Activated CD4-positive, alpha-beta T cell treated with anti-CD3 and anti-CD28 coated beads for 36 hours (primary cell): ENCODE data around the gene SYTL5. TPM values are rescaled to one million over a fixed set of nuclear protein-coding genes. Genes with fewer than 3 reads are reported as not detected.

Experiments
- ATAC-seq: fragments of 200-7000 bp; cut with Tn5 transposase; one replicate; pipeline ENCODE4 v1.10.0; 2021; ENCODE audit warnings: mild to moderate bottlenecking, moderate library complexity
- CTCF ChIA-PET: fragments of 350-600 bp; sonication (Branson Sonifier 250); formaldehyde crosslinking; loops from one replicate; lab custom pipeline; 2021; ENCODE audit warnings: antibody characterized with exemption; lab: Charles Lee
- POLR2A ChIA-PET: fragments of 350-600 bp; sonication (Branson Sonifier 250); formaldehyde crosslinking; loops from one replicate; lab custom pipeline; 2021; ENCODE audit warnings: antibody characterized with exemption, inconsistent platforms; lab: Charles Lee
- DNase-seq: peaks from one replicate; pipeline ENCODE4 v3.0.0-alpha.2; 2020
- H3K27ac Mint-ChIP-seq: one replicate; pipeline ENCODE4 v1.8.0; 2021; ENCODE audit warnings: mixed read lengths
- H3K27me3 Mint-ChIP-seq: one replicate; pipeline ENCODE4 v1.8.0; 2021; ENCODE audit warnings: mixed read lengths
- H3K36me3 Mint-ChIP-seq: one replicate; pipeline ENCODE4 v1.8.0; 2021; ENCODE audit warnings: low read depth, mixed read lengths
- H3K4me1 Mint-ChIP-seq: one replicate; pipeline ENCODE4 v1.8.0; 2021; ENCODE audit warnings: mixed read lengths
- H3K4me3 Mint-ChIP-seq: one replicate; pipeline ENCODE4 v1.8.0; 2021; ENCODE audit warnings: mild to moderate bottlenecking, moderate library complexity, mixed read lengths
- H3K9me3 Mint-ChIP-seq: one replicate; pipeline ENCODE4 v1.8.0; 2021; ENCODE audit warnings: low read depth, mixed read lengths
- intact Hi-C, 2 experiments: fragments of 100-400 bp; cut with DNase I in 1 of 2; cut with micrococcal nuclease in 1 of 2; formaldehyde crosslinking; loops; one replicate each; pipeline versions ENCODE4 v1.14.2 to v1.15.1; 2022 to 2024; cut with DNase I, micrococcal nuclease
- microRNA-seq: library from miRNA; unstranded; fragments of <30 nt; microRNA quantifications from one replicate; pipeline ENCODE4 v1.2.0, GENCODE V29; 2021; ENCODE audit warnings: borderline replicate concordance
- total RNA-seq, 2 experiments: library from RNA; stranded (reverse); gene quantifications; one replicate each; pipeline ENCODE4 v1.2.3, GENCODE V29; 2021

SYTL5 gene
- total RNA-seq, 2 experiments from 2014 or later: not detected

DNA sequence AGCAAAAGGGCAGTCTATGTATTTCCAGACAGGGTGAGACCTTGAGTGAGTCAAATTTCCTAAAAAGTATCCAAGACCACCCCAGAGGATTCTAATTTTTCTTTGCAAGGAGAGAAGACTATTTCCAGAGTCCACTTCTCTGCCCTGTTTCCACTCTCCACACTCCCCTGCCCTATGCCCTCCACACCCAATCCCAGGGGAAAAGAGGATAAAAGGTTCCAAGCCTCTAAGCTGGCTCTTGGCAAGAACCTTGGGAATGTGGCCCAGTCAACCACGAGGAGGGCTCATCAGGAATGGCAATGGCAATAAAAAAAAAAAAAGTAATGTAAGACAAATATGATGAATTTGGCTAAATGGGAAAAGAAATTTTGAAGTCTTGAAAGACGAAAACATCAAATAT is 148.5 kb downstream of the SYTL5 start:
- no peaks in the 10 kb centered on the region for H3K4me1 Mint-ChIP-seq
- intact Hi-C loops: no loop called here
- no peaks in the 10 kb centered on the region for H3K36me3 Mint-ChIP-seq
- ChIA-PET POLR2A (no interaction called here), CTCF (no interaction called here)
- H3K4me3 Mint-ChIP-seq: no peak overlapping the region
- no peak for DNase-seq
- no peak for ATAC-seq
- H3K27ac Mint-ChIP-seq: no peak overlapping the region
- H3K27me3 Mint-ChIP-seq: peaks cover 4% of the 10 kb centered on the region
- no peaks in the 10 kb centered on the region for H3K9me3 Mint-ChIP-seq

- CTCF ChIA-PET: no interaction called here
- Mint-ChIP-seq H3K9me3 (no peaks in the 10 kb centered on the region), H3K36me3 (no peaks in the 10 kb centered on the region)
Measured at GRCh38 chrX:38156838-38157237, 150.5 kb downstream of the SYTL5 start.

DNA sequence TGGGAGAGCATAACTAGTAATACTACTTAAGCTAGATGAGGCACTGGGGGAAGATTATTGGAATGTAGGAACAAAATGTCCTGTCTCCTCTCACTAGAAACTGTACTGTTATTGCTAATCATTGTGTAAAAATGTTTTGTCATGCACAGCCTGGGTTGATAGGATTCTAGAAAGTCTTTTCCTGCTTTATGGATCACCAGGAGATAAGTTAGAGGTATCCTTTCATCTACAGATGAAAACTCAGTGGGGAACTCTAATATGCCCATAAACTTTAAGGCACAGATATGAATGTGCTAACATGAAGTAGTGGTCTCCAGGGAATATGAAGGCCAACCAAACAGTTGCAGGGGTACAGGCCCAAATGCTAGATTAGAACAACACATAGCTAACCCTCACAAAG is 156.8 kb downstream of the SYTL5 start:
- Mint-ChIP-seq H3K36me3 (no peaks in the 10 kb centered on the region), H3K9me3 (no peaks in the 10 kb centered on the region), H3K4me3 (no peak overlapping the region), H3K27ac (no peak overlapping the region), H3K27me3 (peaks cover 2% of the 10 kb centered on the region), H3K4me1 (no peaks in the 10 kb centered on the region)
- intact Hi-C loops: no loop called here
- POLR2A ChIA-PET: no interaction called here
- ATAC-seq (no peak), DNase-seq (no peak)
- CTCF ChIA-PET: no interaction called here

More at GRCh38 chrX:38156838-38157237, 150.5 kb downstream of the SYTL5 start:
- H3K27me3 Mint-ChIP-seq: peaks cover 2% of the 10 kb centered on the region
- no peak for DNase-seq
- no peak for ATAC-seq
- POLR2A ChIA-PET: no interaction called here
- no peak overlapping the region for H3K27ac Mint-ChIP-seq
- intact Hi-C loops: no loop called here
- no peak overlapping the region for H3K4me3 Mint-ChIP-seq
- no peaks in the 10 kb centered on the region for H3K4me1 Mint-ChIP-seq

DNA sequence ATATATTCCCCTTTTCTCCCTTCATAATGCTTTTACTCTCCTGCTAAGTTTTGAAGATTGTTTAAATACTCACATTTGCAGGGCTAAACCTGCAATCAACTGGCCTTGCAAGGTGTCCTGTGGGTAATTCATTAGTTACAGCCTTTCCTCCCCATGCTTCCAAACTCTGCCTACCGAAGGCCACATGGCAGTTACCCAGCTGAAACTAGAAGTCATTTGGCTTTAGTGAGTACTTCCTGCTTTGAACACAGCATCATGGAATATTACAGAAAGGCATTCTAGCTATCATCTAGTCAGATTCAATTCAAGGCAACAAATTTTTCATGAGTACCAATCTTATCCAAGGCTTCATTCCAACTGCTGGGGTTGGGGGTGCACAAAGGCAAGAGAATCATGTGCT is 158.7 kb downstream of the SYTL5 start:
- no peak for ATAC-seq
- POLR2A ChIA-PET: no interaction called here
- Mint-ChIP-seq H3K27ac (no peak overlapping the region), H3K27me3 (peaks cover 2% of the 10 kb centered on the region), H3K4me1 (no peaks in the 10 kb centered on the region), H3K4me3 (no peak overlapping the region), H3K9me3 (no peaks in the 10 kb centered on the region), H3K36me3 (no peaks in the 10 kb centered on the region)
- intact Hi-C loops: loop anchor here in 1 of 2 experiments (5.0 kb wide), 1 partner anchor 418 kb away; no protein-coding TSS in a partner anchor
- DNase-seq: no peak
- CTCF ChIA-PET: interaction anchor here (2.3 to 2.5 kb wide), 2 partner anchors 238 to 243 kb away, joined by 5 to 15 read pairs; no protein-coding TSS in a partner anchor

DNA sequence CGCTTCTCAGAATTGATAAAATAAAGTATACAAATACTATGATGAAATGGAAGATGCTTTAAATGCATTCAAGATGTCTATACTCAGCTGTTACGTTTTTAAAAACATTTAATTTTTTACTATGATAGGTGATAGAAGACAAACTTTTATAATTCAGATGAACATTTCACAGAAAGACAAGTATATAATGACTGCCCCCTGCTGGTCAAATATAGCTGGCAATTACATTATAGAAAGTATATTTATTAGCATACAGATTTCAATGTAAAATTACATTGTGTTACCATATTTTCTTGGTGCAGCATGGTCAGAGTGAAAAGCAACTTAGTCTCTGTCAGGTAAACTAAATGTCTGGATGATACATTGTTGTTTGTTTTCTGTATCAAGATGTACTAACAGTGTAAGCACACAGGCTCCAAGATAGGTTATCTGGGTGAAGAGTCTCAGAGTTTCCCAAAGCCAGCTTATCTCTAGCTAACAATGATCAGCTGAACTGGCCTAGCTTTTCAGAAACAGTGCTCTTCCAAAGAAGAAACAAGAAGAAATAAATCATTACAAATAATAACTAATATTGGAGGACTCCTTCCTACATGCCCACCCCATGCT is 160.2 kb downstream of the SYTL5 start:
- Mint-ChIP-seq H3K27ac (no peak overlapping the region), H3K36me3 (no peaks in the 10 kb centered on the region), H3K4me1 (no peaks in the 10 kb centered on the region), H3K27me3 (peaks cover 2% of the 10 kb centered on the region), H3K9me3 (no peaks in the 10 kb centered on the region), H3K4me3 (no peak overlapping the region)
- ChIA-PET POLR2A (no interaction called here), CTCF (interaction anchor here (0.6 to 2.5 kb wide), 9 partner anchors 8 to 431 kb away, joined by 3 to 15 read pairs (median 4); no protein-coding TSS in a partner anchor)
- intact Hi-C loops: loop anchor here (1.0 to 5.0 kb wide), 3 partner anchors 240 to 420 kb away; no protein-coding TSS in a partner anchor
- ATAC-seq (no peak), DNase-seq (peak; percentile 18)

- H3K4me1 Mint-ChIP-seq: no peaks in the 10 kb centered on the region
- ATAC-seq (no peak), DNase-seq (no peak)
- ChIA-PET CTCF (interaction anchor here (0.7 to 0.8 kb wide), 2 partner anchors 27 to 390 kb away, joined by 3 read pairs; no protein-coding TSS in a partner anchor), POLR2A (no interaction called here)
- no peak overlapping the region for H3K27ac Mint-ChIP-seq
- H3K36me3 Mint-ChIP-seq: no peaks in the 10 kb centered on the region
- H3K9me3 Mint-ChIP-seq: no peaks in the 10 kb centered on the region
- intact Hi-C loops: no loop called here
- no peak overlapping the region for H3K4me3 Mint-ChIP-seq
- peaks cover 4% of the 10 kb centered on the region for H3K27me3 Mint-ChIP-seq
Measured at GRCh38 chrX:38170556-38170955, 164.2 kb downstream of the SYTL5 start.

DNA sequence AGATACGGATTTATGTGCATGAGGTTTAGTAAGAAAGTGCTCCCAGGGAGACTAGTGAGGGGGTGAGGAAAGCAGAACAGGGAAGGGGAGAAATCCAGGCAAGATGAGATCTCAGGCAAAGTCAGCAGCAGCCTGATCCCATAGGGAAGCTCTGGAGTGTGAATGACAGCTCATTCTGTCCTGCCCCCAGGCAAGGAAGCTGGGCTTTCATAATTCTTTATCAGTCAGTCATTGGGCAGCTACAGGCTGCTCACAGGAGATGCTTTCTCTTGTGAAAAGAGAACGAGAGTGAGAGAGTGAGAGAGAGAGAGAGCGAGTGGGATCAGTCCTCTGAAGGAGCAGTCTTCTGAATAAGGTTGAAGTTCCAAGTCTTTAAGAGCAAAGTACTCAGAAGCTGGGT is 166.2 kb downstream of the SYTL5 start:
- Mint-ChIP-seq H3K4me1 (no peaks in the 10 kb centered on the region), H3K36me3 (no peaks in the 10 kb centered on the region), H3K27me3 (peaks cover 4% of the 10 kb centered on the region), H3K27ac (no peak overlapping the region), H3K4me3 (no peak overlapping the region), H3K9me3 (no peaks in the 10 kb centered on the region)
- DNase-seq (no peak), ATAC-seq (no peak)
- ChIA-PET CTCF (no interaction called here), POLR2A (no interaction called here)
- intact Hi-C loops: no loop called here

GRCh38 chrX:38175139-38175538 is 168.8 kb downstream of the SYTL5 start:
- Mint-ChIP-seq H3K27me3 (peaks cover 4% of the 10 kb centered on the region), H3K4me1 (no peaks in the 10 kb centered on the region), H3K27ac (no peak overlapping the region), H3K9me3 (no peaks in the 10 kb centered on the region), H3K36me3 (no peaks in the 10 kb centered on the region), H3K4me3 (no peak overlapping the region)
- CTCF ChIA-PET: interaction anchor here (0.7 to 1.5 kb wide), 2 partner anchors 9 to 610 kb away, joined by 4 to 8 read pairs; no protein-coding TSS in a partner anchor
- DNase-seq: peak; percentile 15
- ATAC-seq: no peak
- POLR2A ChIA-PET: no interaction called here
- intact Hi-C loops: no loop called here

DNA sequence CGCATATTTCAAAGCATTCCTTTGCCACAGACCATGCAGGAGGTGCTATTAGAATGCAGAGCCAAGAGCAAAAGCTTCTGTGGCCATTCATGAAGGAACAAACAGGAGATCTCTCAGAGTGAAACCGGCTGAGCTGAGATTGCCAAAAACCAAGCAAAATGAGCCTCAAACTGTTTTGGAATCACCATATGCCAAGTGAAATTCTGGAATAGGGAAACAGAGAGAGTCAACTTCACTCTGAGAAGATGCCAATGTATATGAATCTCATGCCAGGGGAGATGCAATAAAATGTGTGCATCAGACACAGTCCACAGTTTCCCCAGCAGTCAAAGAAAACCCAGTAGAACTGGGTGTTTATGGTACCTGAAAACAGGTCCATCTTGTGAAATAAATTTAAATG is 172.0 kb downstream of the SYTL5 start:
- CTCF ChIA-PET: no interaction called here
- Mint-ChIP-seq H3K9me3 (no peaks in the 10 kb centered on the region), H3K27ac (no peak overlapping the region), H3K4me1 (no peaks in the 10 kb centered on the region), H3K27me3 (peaks cover 4% of the 10 kb centered on the region), H3K4me3 (no peak overlapping the region), H3K36me3 (no peaks in the 10 kb centered on the region)
- POLR2A ChIA-PET: no interaction called here
- intact Hi-C loops: no loop called here
- ATAC-seq (no peak), DNase-seq (no peak)

Small RNA genes lying within 50 kb of the gene (microRNA-seq; reads per million reads assigned to microRNA genes)
- gene MIR548AJ2: not detected

Other genes with a start within 250 kb of the SYTL5 start
- gene CYBB, start 226.5 kb upstream of the SYTL5 start, total RNA-seq: not detected
- gene DYNLT3, start 159.0 kb upstream of the SYTL5 start, total RNA-seq: 10 to 100 TPM; 16.1 to 16.8 TPM
- not detected for gene SRPX, start 214.3 kb downstream of the SYTL5 start, total RNA-seq